Endothelial cell of umbilical vein (primary cell): ENCODE measurements around the gene SORCS2. TPM values are rescaled to one million over a fixed set of nuclear protein-coding genes. Genes with fewer than 3 reads are reported as not detected.

ENCODE experiments used
- BruUV-seq: library from RNA; stranded (reverse); fragments of 400-500 nt; replicated peaks from 2 replicates; lab custom pipeline; 2021; lab: Mats Ljungman, UMichigan
- CTCF ChIA-PET: fragments of 300-600, 350-600 bp; sonication (Branson Sonifier 250); formaldehyde crosslinking; loops from one replicate; lab custom pipeline; 2021; ENCODE audit warnings: antibody characterized with exemption, inconsistent platforms; lab: Charles Lee
- POLR2A ChIA-PET: fragments of 300-600, 350-600 bp; sonication (Branson Sonifier 250); formaldehyde crosslinking; loops from one replicate; lab custom pipeline; 2021; ENCODE audit warnings: antibody characterized with exemption, inconsistent platforms; lab: Charles Lee
- DNase-seq: peaks from one replicate; pipeline ENCODE4 v3.0.0-alpha.2; 2011; ENCODE audit warnings: low read depth, low spot score
- FAIRE-seq: peaks from 2 replicates; lab custom pipeline; 2011; peaks lifted over from hg19 to GRCh38; lab: Jason Lieb, UNC
- H2AFZ ChIP-seq: 2 replicates; pipeline ENCODE4 v1.6.0; 2012; ENCODE audit warnings: low read depth, low read length, control low read depth, inconsistent platforms
- H3K27ac ChIP-seq: 2 replicates; pipeline ENCODE4 v1.5.1; 2011; ENCODE audit warnings: low read depth, mild to moderate bottlenecking, control low read depth, low read length, moderate library complexity; ENCODE audit not compliant: insufficient read depth
- H3K27me3 ChIP-seq, 2 experiments: 2 replicates each; pipeline versions ENCODE4 v1.6.0 to v1.6.1; 2011; ENCODE audit warnings: low read length in 2 of 2, mixed read lengths in 1 of 2; ENCODE audit not compliant: control insufficient read depth in 2 of 2, insufficient read depth in 2 of 2
- H3K36me3 ChIP-seq, 2 experiments: 2 replicates in 1 of 2; 3 replicates in 1 of 2; pipeline ENCODE4 v1.5.1; 2011; ENCODE audit warnings: low read length in 2 of 2, mild to moderate bottlenecking in 1 of 2, moderate library complexity in 1 of 2; ENCODE audit not compliant: control insufficient read depth in 2 of 2, insufficient read depth in 2 of 2; ENCODE audit errors: extremely low read depth in 1 of 2
- H3K4me1 ChIP-seq: 3 replicates; pipeline ENCODE4 v1.5.1; 2011; ENCODE audit warnings: mild to moderate bottlenecking, low read length; ENCODE audit not compliant: control insufficient read depth, insufficient read depth; ENCODE audit errors: extremely low read depth
- H3K4me2 ChIP-seq: 2 replicates; pipeline ENCODE4 v1.6.1; 2011; ENCODE audit warnings: low read length, control low read depth, mixed read lengths; ENCODE audit not compliant: insufficient read depth
- H3K4me3 ChIP-seq, 3 experiments: fragments of 200-600 bp in 1 of 3; sonication (generic), shearing (Covaris generic) in 1 of 3; replicated peaks in 1 of 3; 2 replicates each; pipeline ENCODE4 v1.5.1; 2011 to 2016; ENCODE audit warnings: control low read depth in 3 of 3, low read length in 3 of 3, mild to moderate bottlenecking in 2 of 3, inconsistent platforms in 1 of 3, low read depth in 1 of 3, moderate library complexity in 1 of 3; ENCODE audit not compliant: insufficient read depth in 1 of 3
- H3K79me2 ChIP-seq: 2 replicates; pipeline ENCODE4 v1.6.0; 2012; ENCODE audit warnings: low read length, inconsistent platforms; ENCODE audit not compliant: control insufficient read depth, insufficient read depth
- H3K9ac ChIP-seq: replicated peaks from 2 replicates; pipeline ENCODE3; 2011; ENCODE audit warnings: low read length, control low read depth; ENCODE audit not compliant: insufficient read depth; ENCODE audit errors: extremely low read depth
- H3K9me1 ChIP-seq: replicated peaks from 3 replicates; pipeline ENCODE4 v1.6.0; 2011; ENCODE audit warnings: mild to moderate bottlenecking, low read length; ENCODE audit not compliant: control insufficient read depth, insufficient read depth; ENCODE audit errors: extremely low read depth
- H3K9me3 ChIP-seq: replicated peaks from 2 replicates; pipeline ENCODE4 v1.5.1; 2012; ENCODE audit warnings: low read length, inconsistent platforms; ENCODE audit not compliant: control insufficient read depth, insufficient read depth
- H4K20me1 ChIP-seq: replicated peaks from 2 replicates; pipeline ENCODE3; 2011; ENCODE audit warnings: mild to moderate bottlenecking, low read length; ENCODE audit not compliant: control insufficient read depth, insufficient read depth; ENCODE audit errors: extremely low read depth
- EZH2 ChIP-seq: IDR thresholded peaks from 2 replicates; pipeline ENCODE4 v1.6.1; 2012; ENCODE audit warnings: borderline replicate concordance, low read depth, mild to moderate bottlenecking, moderate library complexity, low read length, inconsistent platforms; ENCODE audit not compliant: severe bottlenecking
- FOS ChIP-seq: IDR thresholded peaks from 2 replicates; pipeline ENCODE4 v1.6.1; 2011; ENCODE audit warnings: mild to moderate bottlenecking, low read length, moderate library complexity, borderline replicate concordance; ENCODE audit not compliant: insufficient read depth
- GATA2 ChIP-seq: IDR thresholded peaks from 2 replicates; pipeline ENCODE4 v1.7.0; 2011; ENCODE audit warnings: low read depth, mild to moderate bottlenecking, moderate library complexity, mixed read lengths, low read length; ENCODE audit not compliant: insufficient read length, insufficient read depth
- JUN ChIP-seq: IDR thresholded peaks from 2 replicates; pipeline ENCODE4 v1.6.1; 2011; ENCODE audit warnings: borderline replicate concordance, low read depth; ENCODE audit not compliant: insufficient read length, insufficient read depth
- MYC ChIP-seq: IDR thresholded peaks from one replicate; pipeline ENCODE4 v1.6.1; 2011; ENCODE audit warnings: mild to moderate bottlenecking, low read depth, low read length
- POLR2A ChIP-seq: IDR thresholded peaks from 2 replicates; pipeline ENCODE4 v1.6.1; 2012; ENCODE audit warnings: low read depth, mild to moderate bottlenecking, control low read depth, low read length
- POLR2AphosphoS5 ChIP-seq: IDR thresholded peaks from 2 replicates; pipeline ENCODE4 v1.6.1; 2012; ENCODE audit warnings: low read depth, mild to moderate bottlenecking, control low read depth, low read length, moderate library complexity; ENCODE audit not compliant: insufficient read depth
- dilution Hi-C: fragments of 300-500 bp; cut with MboI; formaldehyde crosslinking; loops from one replicate; pipeline ENCODE4 v1.15.0; 2019; ENCODE audit warnings: low sequenced_read_pairs; ENCODE audit not compliant: extremely low pct_ligation_motif_present
- intact Hi-C: fragments of 100-400 bp; cut with micrococcal nuclease; formaldehyde crosslinking; loops from one replicate; pipeline ENCODE4 v1.10.0; 2022
- polyA plus RNA-seq, 4 experiments: library from polyadenylated mRNA; depleted of rRNA in 3 of 4; stranded (reverse) in 3 of 4; unstranded in 1 of 4; fragments of >200 nt; gene quantifications; 2 replicates each; pipeline versions ENCODE4 v1.2.1 to v1.2.3, GENCODE V29; 2011 to 2012; ENCODE audit warnings: missing spikeins in 1 of 4
- total RNA-seq: library from RNA; stranded (reverse); gene quantifications from 2 replicates; pipeline ENCODE4 v1.2.3, GENCODE V29; 2021
- TF ChIP-seq, protein P1 (sequence below): IDR thresholded peaks from 2 replicates; pipeline ENCODE4 v1.6.1; 2011; ENCODE audit not compliant: insufficient read depth, insufficient read length
- TF ChIP-seq, protein P2 (sequence below), 2 donors: IDR thresholded peaks; 1 replicate in 1 of 2; 2 replicates in 1 of 2; pipeline ENCODE4 v1.5.1; 2011; ENCODE audit warnings: low read length in 2 of 2, mild to moderate bottlenecking in 2 of 2, moderate library complexity in 2 of 2, control low read depth in 1 of 2, inconsistent platforms in 1 of 2, low read depth in 1 of 2; ENCODE audit not compliant: insufficient read depth in 1 of 2; ENCODE audit errors: extremely low read depth in 1 of 2

The SORCS2 gene
- total and polyA plus RNA-seq, 2 donors (not counting 3 experiments of a cell fraction or from before 2014, with no cell fraction given), result not detected

DNA sequence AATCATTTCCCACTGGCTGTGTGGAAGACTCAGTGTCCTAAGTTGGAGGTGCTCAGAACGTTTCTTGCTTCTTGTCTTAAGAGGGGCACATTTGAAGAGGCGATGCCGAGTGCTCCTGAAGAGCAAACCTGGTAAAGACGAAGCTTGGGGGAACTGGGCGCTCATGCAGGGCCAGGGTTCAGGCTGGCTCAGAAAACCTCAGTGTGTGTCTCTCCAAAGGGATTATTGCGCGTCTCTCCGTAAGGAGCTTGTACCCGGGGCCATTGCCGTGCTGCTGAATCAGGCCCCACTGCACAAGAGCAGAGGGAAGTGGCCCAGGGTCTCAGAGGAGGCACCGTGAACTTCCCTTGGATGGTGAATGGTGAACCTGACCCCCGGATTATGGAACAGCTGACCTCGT, 198.0 kb downstream of the SORCS2 start:
- no peak for TF ChIP-seq JUN
- no peak overlapping the region for H3K4me2 ChIP-seq
- dilution Hi-C loops, result no loop called here
- H2AFZ ChIP-seq, result no peak overlapping the region
- H3K9me1 ChIP-seq, result no peaks in the 10 kb centered on the region
- no peaks in the 10 kb centered on the region for H3K9me3 ChIP-seq
- intact Hi-C loops, result no loop called here
- FAIRE-seq (no peak), DNase-seq (no peak)
- H3K4me1 ChIP-seq, result no peaks in the 10 kb centered on the region
- no peaks in the 10 kb centered on the region for H4K20me1 ChIP-seq
- ChIA-PET CTCF (interaction anchor here (1.1 kb wide), 1 partner anchor 10 kb away, joined by 3 read pairs; no protein-coding TSS in a partner anchor), POLR2A (no interaction called here)
- H3K4me3 ChIP-seq, result no peak overlapping the region
- no peak overlapping the region for H3K9ac ChIP-seq
- no TSS peak for BruUV-seq
- no peaks in the 10 kb centered on the region for H3K79me2 ChIP-seq
- H3K27me3 ChIP-seq, result no peaks in the 10 kb centered on the region
- H3K27ac ChIP-seq, result no peak overlapping the region
- no peaks in the 10 kb centered on the region for H3K36me3 ChIP-seq

DNA sequence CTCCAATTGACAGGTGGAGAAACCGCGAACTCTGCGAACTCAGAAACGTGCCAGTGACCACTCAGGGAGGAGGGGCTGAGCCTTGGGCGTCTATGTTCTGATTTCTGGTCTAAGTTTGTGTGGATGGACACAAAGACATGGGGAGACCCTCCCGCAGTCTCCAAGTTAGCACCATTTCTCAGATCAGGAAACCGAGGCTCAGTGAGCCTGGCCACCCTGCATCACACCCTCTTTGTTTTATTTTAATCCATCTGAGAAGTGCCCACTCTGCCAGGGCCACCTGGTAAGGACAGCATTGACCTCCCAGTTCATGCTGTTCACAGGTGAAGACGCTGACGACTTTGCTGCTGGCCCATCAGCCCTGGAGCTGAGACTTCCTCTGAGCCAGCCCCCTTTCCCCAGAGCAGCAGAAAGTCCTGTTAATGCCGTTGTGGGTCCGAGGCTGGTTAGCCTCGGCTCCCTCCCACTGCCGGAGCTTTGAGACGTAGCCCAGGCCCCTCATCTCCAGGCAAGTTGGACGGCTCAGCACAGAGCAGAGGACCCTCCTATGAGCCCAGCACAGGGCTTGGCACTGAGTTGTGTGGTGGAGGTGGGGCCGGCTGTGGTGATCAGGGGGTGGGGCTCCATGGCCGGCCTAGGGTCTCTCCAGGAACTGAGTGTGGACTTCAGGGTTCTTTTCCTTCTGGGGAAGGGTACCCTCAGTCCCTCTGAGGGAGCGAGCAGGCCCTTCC, 198.7 kb downstream of the SORCS2 start:
- no peak overlapping the region for H2AFZ ChIP-seq
- H3K9me1 ChIP-seq, result no peaks in the 10 kb centered on the region
- H3K9me3 ChIP-seq, result no peaks in the 10 kb centered on the region
- no peaks in the 10 kb centered on the region for H3K36me3 ChIP-seq
- FAIRE-seq (no peak), DNase-seq (no peak)
- no peak overlapping the region for H3K27ac ChIP-seq
- CTCF ChIA-PET, result interaction anchor here (1.1 kb wide), 1 partner anchor 11 kb away, joined by 3 read pairs; no protein-coding TSS in a partner anchor
- no peaks in the 10 kb centered on the region for H4K20me1 ChIP-seq
- H3K9ac ChIP-seq, result no peak overlapping the region
- no peaks in the 10 kb centered on the region for H3K79me2 ChIP-seq
- BruUV-seq, result no TSS peak
- no peak for TF ChIP-seq JUN
- TF ChIP-seq, protein P1, sequence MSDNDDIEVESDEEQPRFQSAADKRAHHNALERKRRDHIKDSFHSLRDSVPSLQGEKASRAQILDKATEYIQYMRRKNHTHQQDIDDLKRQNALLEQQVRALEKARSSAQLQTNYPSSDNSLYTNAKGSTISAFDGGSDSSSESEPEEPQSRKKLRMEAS, result no peak
- no peak for TF ChIP-seq POLR2AphosphoS5
- TF ChIP-seq MYC, result no peak
- TF ChIP-seq GATA2, result no peak
- no peak for TF ChIP-seq EZH2
- no peak for TF ChIP-seq POLR2A
- TF ChIP-seq FOS, result no peak
- TF ChIP-seq, protein P2, sequence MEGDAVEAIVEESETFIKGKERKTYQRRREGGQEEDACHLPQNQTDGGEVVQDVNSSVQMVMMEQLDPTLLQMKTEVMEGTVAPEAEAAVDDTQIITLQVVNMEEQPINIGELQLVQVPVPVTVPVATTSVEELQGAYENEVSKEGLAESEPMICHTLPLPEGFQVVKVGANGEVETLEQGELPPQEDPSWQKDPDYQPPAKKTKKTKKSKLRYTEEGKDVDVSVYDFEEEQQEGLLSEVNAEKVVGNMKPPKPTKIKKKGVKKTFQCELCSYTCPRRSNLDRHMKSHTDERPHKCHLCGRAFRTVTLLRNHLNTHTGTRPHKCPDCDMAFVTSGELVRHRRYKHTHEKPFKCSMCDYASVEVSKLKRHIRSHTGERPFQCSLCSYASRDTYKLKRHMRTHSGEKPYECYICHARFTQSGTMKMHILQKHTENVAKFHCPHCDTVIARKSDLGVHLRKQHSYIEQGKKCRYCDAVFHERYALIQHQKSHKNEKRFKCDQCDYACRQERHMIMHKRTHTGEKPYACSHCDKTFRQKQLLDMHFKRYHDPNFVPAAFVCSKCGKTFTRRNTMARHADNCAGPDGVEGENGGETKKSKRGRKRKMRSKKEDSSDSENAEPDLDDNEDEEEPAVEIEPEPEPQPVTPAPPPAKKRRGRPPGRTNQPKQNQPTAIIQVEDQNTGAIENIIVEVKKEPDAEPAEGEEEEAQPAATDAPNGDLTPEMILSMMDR (IDR thresholded peaks at IDR 0.05; ENCODE audit: extremely low read depth in 1 of 2, insufficient read depth in 1 of 2, low read depth in 1 of 2, low read length in 2 of 2), result no peak
- no peak overlapping the region for H3K4me2 ChIP-seq
- H3K4me1 ChIP-seq, result no peaks in the 10 kb centered on the region
- dilution Hi-C loops, result no loop called here
- no peak overlapping the region for H3K4me3 ChIP-seq
- H3K27me3 ChIP-seq, result no peaks in the 10 kb centered on the region
- intact Hi-C loops, result no loop called here
- POLR2A ChIA-PET, result no interaction called here
